Panc1 (cell line): ENCODE results near the gene BOK. TPM values are rescaled to one million over a fixed set of nuclear protein-coding genes. Genes with fewer than 3 reads are reported as not detected.

Experiments used
- ATAC-seq: fragments of 200-7000 bp; cut with Tn5 transposase; 2 replicates; pipeline ENCODE4 v1.9.1; 2020; ENCODE audit warnings: mild to moderate bottlenecking, moderate library complexity
- BruUV-seq: library from RNA; stranded (reverse); fragments of 400-500 nt; replicated peaks from 2 replicates; lab custom pipeline; 2021; lab: Mats Ljungman, UMichigan
- CTCF ChIA-PET: fragments of 300-600 bp; sonication (Branson Sonifier 250); formaldehyde crosslinking; loops from one replicate; lab custom pipeline; 2022; ENCODE audit warnings: antibody characterized with exemption; lab: Charles Lee
- POLR2A ChIA-PET: fragments of 300-600 bp; sonication (Branson Sonifier 250); formaldehyde crosslinking; loops from one replicate; lab custom pipeline; 2022; ENCODE audit warnings: antibody characterized with exemption; lab: Charles Lee
- DNase-seq: peaks from one replicate; pipeline ENCODE4 v3.0.0-alpha.2; 2010; ENCODE audit warnings: low read depth, low spot score
- H3K27ac ChIP-seq: 2 replicates; pipeline ENCODE4 v1.5.1; 2011; ENCODE audit warnings: mild to moderate bottlenecking, low read length, inconsistent platforms
- H3K27me3 ChIP-seq: fragments of 200-500 bp; sonication (Bioruptor generic); 2 replicates; pipeline ENCODE4 v1.6.0; 2014; ENCODE audit warnings: low read length, inconsistent platforms; ENCODE audit not compliant: control insufficient read depth, insufficient read depth
- H3K36me3 ChIP-seq: fragments of 200-500 bp; sonication (Bioruptor generic); 2 replicates; pipeline ENCODE4 v1.5.1; 2014; ENCODE audit warnings: inconsistent platforms, mild to moderate bottlenecking, low read length, moderate library complexity; ENCODE audit not compliant: control insufficient read depth, insufficient read depth
- H3K4me1 ChIP-seq: 2 replicates; pipeline ENCODE4 v1.5.1; 2011; ENCODE audit warnings: inconsistent platforms, mild to moderate bottlenecking, low read length, moderate library complexity; ENCODE audit not compliant: control insufficient read depth, insufficient read depth
- H3K4me3 ChIP-seq, 2 experiments: 2 replicates each; pipeline ENCODE4 v1.5.1; 2011 to 2012; ENCODE audit warnings: low read depth in 2 of 2, low read length in 2 of 2, mild to moderate bottlenecking in 2 of 2, inconsistent platforms in 1 of 2, moderate library complexity in 1 of 2
- H3K9me3 ChIP-seq: fragments of 200-500 bp; sonication (Bioruptor generic); 2 replicates; pipeline ENCODE4 v1.5.1; 2014; ENCODE audit warnings: low read depth, mild to moderate bottlenecking, inconsistent platforms, low read length, moderate library complexity; ENCODE audit not compliant: control insufficient read depth, insufficient read depth
- POLR2AphosphoS5 ChIP-seq: IDR thresholded peaks from 2 replicates; pipeline ENCODE4 v1.6.1; 2012; ENCODE audit warnings: mild to moderate bottlenecking, low read depth, low read length, moderate library complexity
- SIN3A ChIP-seq: IDR thresholded peaks from 2 replicates; pipeline ENCODE4 v1.6.1; 2012; ENCODE audit warnings: low read depth, mild to moderate bottlenecking, low read length, moderate library complexity, borderline replicate concordance; ENCODE audit not compliant: insufficient read depth
- TCF7L2 ChIP-seq: IDR thresholded peaks from 2 replicates; pipeline ENCODE4 v1.6.1; 2011; ENCODE audit warnings: mild to moderate bottlenecking, low read depth, low read length, inconsistent platforms
- in situ Hi-C: cut with HindIII; loops from 2 replicates; pipeline ENCODE4 v1.10.0; 2016; ENCODE audit warnings: low sequenced_read_pairs, low pct_unique_long_range_greater_than_20kb
- intact Hi-C: fragments of 100-400 bp; cut with micrococcal nuclease; formaldehyde crosslinking; loops from one replicate; pipeline ENCODE4 v1.10.0; 2022; ENCODE audit not compliant: unreplicated experiment
- total RNA-seq: library from RNA; stranded (reverse); gene quantifications from one replicate; pipeline ENCODE4 v1.2.1, GENCODE V29; 2021; ENCODE audit not compliant: unreplicated experiment
- TF ChIP-seq, protein P1 (sequence below): fragments of 450-650 bp; IDR thresholded peaks from 2 replicates; pipeline ENCODE4 v1.5.1; 2017; ENCODE audit warnings: mild to moderate bottlenecking
- TF ChIP-seq, protein P2 (sequence below), 2 experiments: IDR thresholded peaks; 2 replicates each; pipeline ENCODE4 v1.6.1; 2011 to 2012; ENCODE audit warnings: low read depth in 2 of 2, control low read depth in 1 of 2, low read length in 1 of 2, mild to moderate bottlenecking in 1 of 2, moderate library complexity in 1 of 2; ENCODE audit not compliant: insufficient read depth in 1 of 2

Gene BOK
- total RNA-seq, 1 experiment from 2014 or later = 39.1 TPM

DNA sequence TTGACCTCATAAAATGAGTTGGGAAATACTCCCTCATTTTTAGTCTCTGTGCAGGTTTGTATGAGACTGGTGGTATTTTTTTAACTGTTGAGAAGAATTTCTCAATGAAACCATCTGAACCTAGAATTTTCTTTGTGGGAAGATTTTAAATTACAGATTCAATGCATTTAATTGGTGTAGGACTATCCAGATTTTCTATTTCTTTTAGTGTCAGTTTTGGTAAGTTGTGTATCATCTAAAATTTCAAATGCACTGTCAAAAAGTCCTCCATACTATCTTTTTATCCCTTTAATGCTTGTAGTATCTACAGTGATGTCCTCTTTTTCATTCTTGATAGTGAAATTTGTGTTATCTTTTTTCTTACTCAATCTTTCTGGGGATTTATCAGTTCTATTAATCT, 1.8 kb upstream of the BOK start:
- ChIA-PET CTCF (no interaction called here), POLR2A (interaction anchor here (0.7 kb wide), 1 partner anchor 289 kb away, joined by 13 read pairs; no protein-coding TSS in a partner anchor)
- H3K9me3 ChIP-seq = no peaks in the 10 kb centered on the region
- DNase-seq (no peak), ATAC-seq (no peak)
- H3K36me3 ChIP-seq = no peaks in the 10 kb centered on the region; the same call in 1 of the 2 replicates
- intact Hi-C loops (no loop called here), in situ Hi-C loops (no loop called here)
- no peak overlapping the region for H3K4me3 ChIP-seq
- no peaks in the 10 kb centered on the region for H3K27me3 ChIP-seq
- H3K27ac ChIP-seq = no peak overlapping the region
- BruUV-seq = no TSS peak
- H3K4me1 ChIP-seq = peaks cover 29% of the 10 kb centered on the region
- TF ChIP-seq SIN3A (no peak), POLR2AphosphoS5 (no peak), TCF7L2 (no peak)
- TF ChIP-seq, protein P1, sequence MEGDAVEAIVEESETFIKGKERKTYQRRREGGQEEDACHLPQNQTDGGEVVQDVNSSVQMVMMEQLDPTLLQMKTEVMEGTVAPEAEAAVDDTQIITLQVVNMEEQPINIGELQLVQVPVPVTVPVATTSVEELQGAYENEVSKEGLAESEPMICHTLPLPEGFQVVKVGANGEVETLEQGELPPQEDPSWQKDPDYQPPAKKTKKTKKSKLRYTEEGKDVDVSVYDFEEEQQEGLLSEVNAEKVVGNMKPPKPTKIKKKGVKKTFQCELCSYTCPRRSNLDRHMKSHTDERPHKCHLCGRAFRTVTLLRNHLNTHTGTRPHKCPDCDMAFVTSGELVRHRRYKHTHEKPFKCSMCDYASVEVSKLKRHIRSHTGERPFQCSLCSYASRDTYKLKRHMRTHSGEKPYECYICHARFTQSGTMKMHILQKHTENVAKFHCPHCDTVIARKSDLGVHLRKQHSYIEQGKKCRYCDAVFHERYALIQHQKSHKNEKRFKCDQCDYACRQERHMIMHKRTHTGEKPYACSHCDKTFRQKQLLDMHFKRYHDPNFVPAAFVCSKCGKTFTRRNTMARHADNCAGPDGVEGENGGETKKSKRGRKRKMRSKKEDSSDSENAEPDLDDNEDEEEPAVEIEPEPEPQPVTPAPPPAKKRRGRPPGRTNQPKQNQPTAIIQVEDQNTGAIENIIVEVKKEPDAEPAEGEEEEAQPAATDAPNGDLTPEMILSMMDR = no peak
- TF ChIP-seq, protein P2, sequence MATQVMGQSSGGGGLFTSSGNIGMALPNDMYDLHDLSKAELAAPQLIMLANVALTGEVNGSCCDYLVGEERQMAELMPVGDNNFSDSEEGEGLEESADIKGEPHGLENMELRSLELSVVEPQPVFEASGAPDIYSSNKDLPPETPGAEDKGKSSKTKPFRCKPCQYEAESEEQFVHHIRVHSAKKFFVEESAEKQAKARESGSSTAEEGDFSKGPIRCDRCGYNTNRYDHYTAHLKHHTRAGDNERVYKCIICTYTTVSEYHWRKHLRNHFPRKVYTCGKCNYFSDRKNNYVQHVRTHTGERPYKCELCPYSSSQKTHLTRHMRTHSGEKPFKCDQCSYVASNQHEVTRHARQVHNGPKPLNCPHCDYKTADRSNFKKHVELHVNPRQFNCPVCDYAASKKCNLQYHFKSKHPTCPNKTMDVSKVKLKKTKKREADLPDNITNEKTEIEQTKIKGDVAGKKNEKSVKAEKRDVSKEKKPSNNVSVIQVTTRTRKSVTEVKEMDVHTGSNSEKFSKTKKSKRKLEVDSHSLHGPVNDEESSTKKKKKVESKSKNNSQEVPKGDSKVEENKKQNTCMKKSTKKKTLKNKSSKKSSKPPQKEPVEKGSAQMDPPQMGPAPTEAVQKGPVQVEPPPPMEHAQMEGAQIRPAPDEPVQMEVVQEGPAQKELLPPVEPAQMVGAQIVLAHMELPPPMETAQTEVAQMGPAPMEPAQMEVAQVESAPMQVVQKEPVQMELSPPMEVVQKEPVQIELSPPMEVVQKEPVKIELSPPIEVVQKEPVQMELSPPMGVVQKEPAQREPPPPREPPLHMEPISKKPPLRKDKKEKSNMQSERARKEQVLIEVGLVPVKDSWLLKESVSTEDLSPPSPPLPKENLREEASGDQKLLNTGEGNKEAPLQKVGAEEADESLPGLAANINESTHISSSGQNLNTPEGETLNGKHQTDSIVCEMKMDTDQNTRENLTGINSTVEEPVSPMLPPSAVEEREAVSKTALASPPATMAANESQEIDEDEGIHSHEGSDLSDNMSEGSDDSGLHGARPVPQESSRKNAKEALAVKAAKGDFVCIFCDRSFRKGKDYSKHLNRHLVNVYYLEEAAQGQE (IDR thresholded peaks at IDR 0.05; ENCODE audit: insufficient read depth in 1 of 2, low read depth in 2 of 2, low read length in 1 of 2) = no peak

DNA sequence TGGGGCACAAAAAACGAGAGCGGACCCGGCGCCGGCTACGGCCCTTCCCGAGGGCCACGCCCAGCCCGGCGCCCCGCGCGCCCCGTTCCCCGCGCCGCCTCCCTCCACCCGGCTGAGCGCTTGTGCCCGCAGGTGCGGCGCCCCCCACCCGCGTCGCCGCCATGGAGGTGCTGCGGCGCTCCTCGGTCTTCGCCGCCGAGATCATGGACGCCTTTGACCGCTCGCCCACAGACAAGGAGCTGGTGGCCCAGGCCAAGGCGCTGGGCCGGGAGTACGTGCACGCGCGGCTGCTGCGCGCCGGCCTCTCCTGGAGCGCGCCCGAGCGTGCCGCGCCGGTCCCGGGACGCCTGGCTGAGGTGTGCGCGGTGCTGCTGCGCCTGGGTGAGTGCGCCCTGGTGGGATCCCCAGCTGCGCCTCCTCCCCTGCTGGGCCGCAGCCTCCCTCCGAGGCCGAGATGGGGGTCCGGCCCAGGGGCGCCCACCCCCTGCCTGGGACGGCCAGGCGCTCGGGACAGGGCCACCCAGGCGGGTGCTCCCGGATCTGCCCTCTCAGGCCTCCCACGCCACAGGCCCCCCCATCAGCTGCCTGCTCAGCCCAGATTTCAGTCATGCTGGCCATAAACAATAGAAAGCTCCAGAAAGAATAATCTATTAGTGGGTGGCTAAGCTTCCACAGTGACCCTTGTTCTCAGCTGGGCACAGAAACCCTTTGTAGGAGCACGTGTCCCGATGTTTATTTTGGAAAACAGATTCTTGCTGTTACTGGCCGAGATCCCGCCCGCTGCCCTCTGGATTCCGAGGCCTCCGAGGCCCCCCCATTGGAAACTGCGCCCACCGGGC, 997 bp downstream of the BOK start:
- peaks cover 47% of the 10 kb centered on the region for H3K4me1 ChIP-seq
- ChIA-PET POLR2A (no interaction called here), CTCF (no interaction called here)
- no peaks in the 10 kb centered on the region; the same call in 1 of the 2 replicates for H3K36me3 ChIP-seq
- H3K27me3 ChIP-seq = no peaks in the 10 kb centered on the region
- ATAC-seq (peak; percentile 76), DNase-seq (no peak)
- intact Hi-C loops (no loop called here), in situ Hi-C loops (no loop called here)
- TF ChIP-seq, protein P1 = no peak
- TF ChIP-seq SIN3A = 0 out of 2 replicates have a peak, but pooled peaks have one; percentile 24
- TF ChIP-seq POLR2AphosphoS5 = no peak
- TF ChIP-seq TCF7L2 = no peak
- TF ChIP-seq, protein P2 (IDR thresholded peaks at IDR 0.05; ENCODE audit: insufficient read depth in 1 of 2, low read depth in 2 of 2, low read length in 1 of 2) = no peak
- peak overlapping the region; percentile 66 for H3K27ac ChIP-seq
- peak overlapping the region; percentile 63 to 68 for H3K4me3 ChIP-seq
- no TSS peak for BruUV-seq
- no peaks in the 10 kb centered on the region for H3K9me3 ChIP-seq
